ENCODE data around the gene BANK1. TPM values are rescaled to one million over a fixed set of nuclear protein-coding genes. Genes with fewer than 3 reads are reported as not detected.
"Not testable (repeated sequence)": the region's sequence is repeated elsewhere in the genome, so short reads cannot be mapped to it uniquely, and the experiment has no call there.

BANK1 gene
- total RNA-seq, 1 experiment from 2014 or later, result 1.1 TPM

GRCh38 chr4:101862595-101862994 lies 72.1 kb downstream of the BANK1 start:
- in situ Hi-C loops (cut with HindIII; ENCODE audit: low pct_unique_long_range_greater_than_20kb, low sequenced_read_pairs), result no loop called here

GRCh38 chr4:101864660-101865059 lies 74.1 kb downstream of the BANK1 start:
- in situ Hi-C loops (cut with HindIII; ENCODE audit: low pct_unique_long_range_greater_than_20kb, low sequenced_read_pairs), result no loop called here
- no peak for DNase-seq (ENCODE audit: low read depth)

More at GRCh38 chr4:101862595-101862994, 72.1 kb downstream of the BANK1 start:
- no peak for DNase-seq (ENCODE audit: low read depth)

DNA sequence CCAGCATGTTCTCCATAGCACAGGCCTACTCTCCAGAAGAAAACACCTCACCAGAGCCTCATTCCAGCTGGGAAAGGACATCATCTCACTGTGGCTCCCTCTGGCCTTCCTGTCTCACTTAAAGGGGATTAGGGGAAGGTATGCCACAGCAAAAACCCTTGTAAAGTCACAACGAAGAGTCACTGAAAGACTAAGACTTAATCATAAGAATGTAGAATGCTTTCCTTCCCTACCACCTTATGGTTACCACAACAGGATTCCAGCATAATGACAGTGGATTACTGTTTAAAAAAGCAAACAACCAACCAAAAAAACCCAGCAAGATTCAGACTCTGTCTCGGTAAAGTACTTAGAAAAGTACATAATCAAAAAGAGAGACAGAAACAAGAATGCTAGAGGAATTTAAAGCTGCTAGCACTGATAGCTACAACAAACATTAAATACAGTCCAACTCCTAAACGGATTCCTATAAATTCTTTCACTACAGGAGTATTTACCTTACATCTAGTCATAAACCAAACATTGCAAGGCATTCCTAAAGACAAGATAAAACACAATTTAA lies 75.1 kb downstream of the BANK1 start:
- in situ Hi-C loops (cut with HindIII; ENCODE audit: low pct_unique_long_range_greater_than_20kb, low sequenced_read_pairs), result no loop called here
- peak; percentile 58 for DNase-seq (ENCODE audit: low read depth)

GRCh38 chr4:101870874-101871273 lies 80.3 kb downstream of the BANK1 start:
- in situ Hi-C loops (cut with HindIII; ENCODE audit: low pct_unique_long_range_greater_than_20kb, low sequenced_read_pairs), result no loop called here
- DNase-seq (ENCODE audit: low read depth), result no peak

- DNase-seq (ENCODE audit: low read depth), result no peak
- in situ Hi-C loops (cut with HindIII; ENCODE audit: low pct_unique_long_range_greater_than_20kb, low sequenced_read_pairs), result no loop called here
These were observed 81.6 kb downstream of the BANK1 start for GRCh38 chr4:101871962-101872676.

GRCh38 chr4:101885574-101885973 lies 95.0 kb downstream of the BANK1 start:
- no peak for DNase-seq (ENCODE audit: low read depth)
- in situ Hi-C loops (cut with HindIII; ENCODE audit: low pct_unique_long_range_greater_than_20kb, low sequenced_read_pairs), result no loop called here

GRCh38 chr4:101886826-101887225 lies 96.3 kb downstream of the BANK1 start:
- in situ Hi-C loops (cut with HindIII; ENCODE audit: low pct_unique_long_range_greater_than_20kb, low sequenced_read_pairs), result no loop called here
- DNase-seq (ENCODE audit: low read depth), result no peak

GRCh38 chr4:101888472-101888871 lies 97.9 kb downstream of the BANK1 start:
- in situ Hi-C loops (cut with HindIII; ENCODE audit: low pct_unique_long_range_greater_than_20kb, low sequenced_read_pairs), result no loop called here
- no peak for DNase-seq (ENCODE audit: low read depth)

DNA sequence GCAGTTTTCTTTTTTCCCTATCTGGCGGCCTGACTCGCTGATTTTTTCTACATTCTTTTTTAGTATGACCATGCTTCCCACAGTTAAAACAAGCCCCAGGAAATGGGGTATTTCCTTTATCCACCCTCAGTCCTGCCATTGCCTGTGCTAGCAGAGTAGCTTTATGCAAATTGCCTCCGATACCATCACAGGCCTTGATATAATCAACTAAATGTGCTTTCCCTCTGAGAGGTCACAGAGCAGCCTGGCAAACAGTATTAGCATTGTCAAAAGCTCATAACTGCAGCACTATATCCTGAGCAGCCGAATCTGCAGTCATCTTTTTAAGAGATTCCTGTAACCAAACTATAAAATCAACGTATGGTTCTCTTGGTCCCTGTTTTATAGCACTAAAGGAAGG lies 115.0 kb downstream of the BANK1 start:
- DNase-seq (ENCODE audit: low read depth); in situ Hi-C loops (cut with HindIII; ENCODE audit: low pct_unique_long_range_greater_than_20kb, low sequenced_read_pairs): not testable (repeated sequence)

DNA sequence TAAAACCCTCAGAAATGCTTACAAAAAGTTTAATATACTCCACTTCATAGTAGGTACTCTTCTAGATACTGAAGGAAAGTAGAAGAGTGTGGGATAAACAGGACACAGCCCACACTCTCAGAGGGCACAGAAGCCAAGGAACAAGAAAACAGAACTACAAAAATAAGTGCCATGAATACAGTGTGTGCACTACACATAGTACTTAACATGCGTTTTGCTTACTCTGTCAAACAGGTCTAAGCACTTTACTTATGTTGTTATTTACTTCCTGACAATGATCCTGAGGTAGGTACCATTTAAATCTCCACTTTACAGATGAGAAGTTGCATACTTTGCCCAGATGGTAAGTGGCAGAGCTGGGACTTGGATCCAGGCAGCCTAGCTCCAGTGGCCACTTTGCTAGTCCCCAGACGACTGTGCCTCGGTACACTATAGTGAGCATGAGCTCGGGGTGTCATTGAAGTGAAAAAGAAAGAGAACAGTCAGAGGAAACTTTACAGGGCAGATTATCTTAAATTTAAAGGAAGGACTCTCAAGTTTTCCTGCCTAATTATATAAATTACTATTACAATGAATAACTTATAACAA lies 120.3 kb downstream of the BANK1 start:
- in situ Hi-C loops (cut with HindIII; ENCODE audit: low pct_unique_long_range_greater_than_20kb, low sequenced_read_pairs), result no loop called here
- no peak for DNase-seq (ENCODE audit: low read depth)

DNA sequence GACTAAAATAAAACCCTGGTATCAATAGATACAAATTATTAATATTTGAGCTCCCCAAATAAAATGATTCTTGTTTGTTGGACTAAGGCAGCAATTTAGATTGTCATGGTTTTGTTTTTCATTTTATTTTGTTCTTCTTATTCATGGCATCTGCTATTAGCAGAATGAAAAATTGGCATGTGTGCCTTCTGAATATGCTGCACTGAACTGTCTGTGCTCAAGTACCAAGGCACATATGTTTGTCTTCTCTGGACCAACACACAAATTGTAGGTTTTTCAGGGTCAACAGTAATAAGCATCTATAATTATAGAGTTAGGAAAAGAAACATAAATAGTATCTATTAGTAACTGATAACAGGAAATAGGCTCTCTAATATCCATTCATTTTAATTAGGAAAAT lies 121.1 kb downstream of the BANK1 start:
- in situ Hi-C loops (cut with HindIII; ENCODE audit: low pct_unique_long_range_greater_than_20kb, low sequenced_read_pairs), result no loop called here
- DNase-seq (ENCODE audit: low read depth), result no peak

- in situ Hi-C loops (cut with HindIII; ENCODE audit: low pct_unique_long_range_greater_than_20kb, low sequenced_read_pairs), result no loop called here
- no peak for DNase-seq (ENCODE audit: low read depth)
These were observed 124.2 kb downstream of the BANK1 start for GRCh38 chr4:101914761-101915160.

GRCh38 chr4:101919373-101919977 lies 128.9 kb downstream of the BANK1 start:
- in situ Hi-C loops (cut with HindIII; ENCODE audit: low pct_unique_long_range_greater_than_20kb, low sequenced_read_pairs), result no loop called here
- DNase-seq (ENCODE audit: low read depth), result no peak

GRCh38 chr4:101921370-101921769 lies 130.8 kb downstream of the BANK1 start:
- in situ Hi-C loops (cut with HindIII; ENCODE audit: low pct_unique_long_range_greater_than_20kb, low sequenced_read_pairs), result no loop called here
- DNase-seq (ENCODE audit: low read depth), result no peak

DNA sequence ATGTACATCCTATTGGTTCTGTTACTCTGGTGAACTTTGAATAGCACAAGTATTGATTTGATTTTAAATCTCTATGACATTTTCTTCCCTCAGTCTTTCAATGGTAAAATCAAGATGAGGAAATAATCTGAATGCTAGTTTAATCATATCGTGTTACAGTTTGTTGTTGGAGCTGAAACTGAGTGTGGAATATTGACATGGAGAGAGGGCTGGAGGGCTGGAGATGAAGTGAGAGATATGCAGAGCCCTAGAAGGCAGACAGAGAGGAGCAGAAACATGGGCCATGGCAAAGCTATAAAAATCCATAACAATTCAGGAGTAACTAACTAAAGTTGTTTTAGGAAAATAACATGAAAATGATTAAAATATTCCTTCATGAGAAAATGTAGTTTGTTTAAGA lies 141.1 kb downstream of the BANK1 start:
- in situ Hi-C loops (cut with HindIII; ENCODE audit: low pct_unique_long_range_greater_than_20kb, low sequenced_read_pairs), result no loop called here
- DNase-seq (ENCODE audit: low read depth), result no peak

DNA sequence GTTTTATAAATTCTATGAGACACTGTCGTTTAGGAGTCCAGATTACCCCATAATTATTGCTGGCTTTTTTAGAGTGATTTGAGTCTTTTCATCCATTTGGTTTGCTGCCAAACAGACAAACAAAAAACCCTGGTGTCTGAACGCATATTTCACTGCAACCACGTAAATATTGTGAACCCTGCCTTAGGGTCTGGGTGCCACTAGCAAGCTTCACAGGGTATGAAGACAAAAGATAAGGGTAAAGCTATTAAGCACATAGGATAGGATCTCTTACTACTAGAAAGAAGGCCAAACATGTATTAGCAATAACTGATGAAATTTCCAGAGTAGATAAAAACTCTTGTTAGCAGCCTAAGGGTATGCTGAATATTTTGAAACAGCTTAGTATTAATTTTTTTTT lies 143.3 kb downstream of the BANK1 start:
- in situ Hi-C loops (cut with HindIII; ENCODE audit: low pct_unique_long_range_greater_than_20kb, low sequenced_read_pairs), result no loop called here
- no peak for DNase-seq (ENCODE audit: low read depth)

DNA sequence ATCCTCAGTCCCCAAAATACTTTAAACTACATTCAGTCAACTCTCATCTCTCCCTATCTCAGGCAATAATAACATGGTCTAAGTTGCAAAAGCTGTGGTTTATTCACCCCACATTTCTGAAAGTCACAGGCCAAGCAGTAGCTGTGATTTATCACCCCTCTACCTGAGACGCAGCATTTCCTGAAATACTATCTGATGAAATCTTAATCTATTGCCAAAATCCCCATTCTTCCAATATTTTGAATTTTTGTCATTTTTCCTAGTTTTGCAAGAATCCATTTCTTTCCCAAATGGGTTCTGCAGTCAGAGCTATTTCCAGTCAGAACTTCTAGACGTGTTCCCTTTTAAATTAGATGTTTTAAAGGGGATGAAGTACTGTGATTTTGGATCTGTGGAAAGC lies 148.3 kb downstream of the BANK1 start:
- no peak for DNase-seq (ENCODE audit: low read depth)
- in situ Hi-C loops (cut with HindIII; ENCODE audit: low pct_unique_long_range_greater_than_20kb, low sequenced_read_pairs), result no loop called here

DNA sequence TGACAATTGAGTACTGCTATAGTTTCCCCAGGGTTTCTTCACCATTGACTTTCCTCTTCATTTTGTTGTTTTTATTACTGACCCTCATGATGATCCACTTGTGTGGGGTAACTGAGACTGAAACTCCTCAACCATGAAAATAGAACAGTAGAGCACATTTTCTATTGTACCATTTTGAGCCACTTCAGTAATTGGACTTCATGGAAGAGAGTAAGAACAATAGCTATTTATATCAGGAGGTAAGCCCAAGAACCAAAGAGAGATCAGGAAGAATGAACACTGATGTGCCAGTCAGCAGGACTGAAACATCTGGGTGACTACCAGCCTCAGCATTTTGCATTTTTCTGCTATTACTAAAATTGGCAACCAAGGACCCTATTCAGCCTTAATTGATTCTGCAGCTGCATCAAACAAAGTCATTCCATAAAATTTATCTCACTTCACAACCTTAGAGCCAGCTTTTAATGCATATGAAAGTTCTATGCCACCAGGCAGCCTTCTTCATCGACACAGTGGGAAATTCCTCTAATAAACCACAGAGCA lies 151.4 kb downstream of the BANK1 start:
- DNase-seq (ENCODE audit: low read depth), result no peak
- in situ Hi-C loops (cut with HindIII; ENCODE audit: low pct_unique_long_range_greater_than_20kb, low sequenced_read_pairs), result no loop called here

GRCh38 chr4:101942891-101943290 lies 152.4 kb downstream of the BANK1 start:
- DNase-seq (ENCODE audit: low read depth), result no peak
- in situ Hi-C loops (cut with HindIII; ENCODE audit: low pct_unique_long_range_greater_than_20kb, low sequenced_read_pairs), result no loop called here
